Endothelial cell of umbilical vein (primary cell): ENCODE results near the gene CTSW. TPM values are rescaled to one million over a fixed set of nuclear protein-coding genes. Genes with fewer than 3 reads are reported as not detected.

Experiments used
- BruUV-seq: library from RNA; stranded (reverse); fragments of 400-500 nt; replicated peaks from 2 replicates; lab custom pipeline; 2021; lab: Mats Ljungman, UMichigan
- CTCF ChIA-PET: fragments of 300-600, 350-600 bp; sonication (Branson Sonifier 250); formaldehyde crosslinking; loops from one replicate; lab custom pipeline; 2021; ENCODE audit warnings: antibody characterized with exemption, inconsistent platforms; lab: Charles Lee
- POLR2A ChIA-PET: fragments of 300-600, 350-600 bp; sonication (Branson Sonifier 250); formaldehyde crosslinking; loops from one replicate; lab custom pipeline; 2021; ENCODE audit warnings: antibody characterized with exemption, inconsistent platforms; lab: Charles Lee
- DNase-seq: peaks from one replicate; pipeline ENCODE4 v3.0.0-alpha.2; 2011; ENCODE audit warnings: low read depth, low spot score
- FAIRE-seq: peaks from 2 replicates; lab custom pipeline; 2011; peaks lifted over from hg19 to GRCh38; lab: Jason Lieb, UNC
- H2AFZ ChIP-seq: 2 replicates; pipeline ENCODE4 v1.6.0; 2012; ENCODE audit warnings: low read depth, low read length, control low read depth, inconsistent platforms
- H3K27ac ChIP-seq: 2 replicates; pipeline ENCODE4 v1.5.1; 2011; ENCODE audit warnings: low read depth, mild to moderate bottlenecking, control low read depth, low read length, moderate library complexity; ENCODE audit not compliant: insufficient read depth
- H3K27me3 ChIP-seq, 2 experiments: 2 replicates each; pipeline versions ENCODE4 v1.6.0 to v1.6.1; 2011; ENCODE audit warnings: low read length in 2 of 2, mixed read lengths in 1 of 2; ENCODE audit not compliant: control insufficient read depth in 2 of 2, insufficient read depth in 2 of 2
- H3K36me3 ChIP-seq, 2 experiments: 2 replicates in 1 of 2; 3 replicates in 1 of 2; pipeline ENCODE4 v1.5.1; 2011; ENCODE audit warnings: low read length in 2 of 2, mild to moderate bottlenecking in 1 of 2, moderate library complexity in 1 of 2; ENCODE audit not compliant: control insufficient read depth in 2 of 2, insufficient read depth in 2 of 2; ENCODE audit errors: extremely low read depth in 1 of 2
- H3K4me1 ChIP-seq: 3 replicates; pipeline ENCODE4 v1.5.1; 2011; ENCODE audit warnings: mild to moderate bottlenecking, low read length; ENCODE audit not compliant: control insufficient read depth, insufficient read depth; ENCODE audit errors: extremely low read depth
- H3K4me2 ChIP-seq: 2 replicates; pipeline ENCODE4 v1.6.1; 2011; ENCODE audit warnings: low read length, control low read depth, mixed read lengths; ENCODE audit not compliant: insufficient read depth
- H3K4me3 ChIP-seq, 3 experiments: fragments of 200-600 bp in 1 of 3; sonication (generic), shearing (Covaris generic) in 1 of 3; replicated peaks in 1 of 3; 2 replicates each; pipeline ENCODE4 v1.5.1; 2011 to 2016; ENCODE audit warnings: control low read depth in 3 of 3, low read length in 3 of 3, mild to moderate bottlenecking in 2 of 3, inconsistent platforms in 1 of 3, low read depth in 1 of 3, moderate library complexity in 1 of 3; ENCODE audit not compliant: insufficient read depth in 1 of 3
- H3K79me2 ChIP-seq: 2 replicates; pipeline ENCODE4 v1.6.0; 2012; ENCODE audit warnings: low read length, inconsistent platforms; ENCODE audit not compliant: control insufficient read depth, insufficient read depth
- H3K9ac ChIP-seq: replicated peaks from 2 replicates; pipeline ENCODE3; 2011; ENCODE audit warnings: low read length, control low read depth; ENCODE audit not compliant: insufficient read depth; ENCODE audit errors: extremely low read depth
- H3K9me1 ChIP-seq: replicated peaks from 3 replicates; pipeline ENCODE4 v1.6.0; 2011; ENCODE audit warnings: mild to moderate bottlenecking, low read length; ENCODE audit not compliant: control insufficient read depth, insufficient read depth; ENCODE audit errors: extremely low read depth
- H3K9me3 ChIP-seq: replicated peaks from 2 replicates; pipeline ENCODE4 v1.5.1; 2012; ENCODE audit warnings: low read length, inconsistent platforms; ENCODE audit not compliant: control insufficient read depth, insufficient read depth
- H4K20me1 ChIP-seq: replicated peaks from 2 replicates; pipeline ENCODE3; 2011; ENCODE audit warnings: mild to moderate bottlenecking, low read length; ENCODE audit not compliant: control insufficient read depth, insufficient read depth; ENCODE audit errors: extremely low read depth
- EZH2 ChIP-seq: IDR thresholded peaks from 2 replicates; pipeline ENCODE4 v1.6.1; 2012; ENCODE audit warnings: borderline replicate concordance, low read depth, mild to moderate bottlenecking, moderate library complexity, low read length, inconsistent platforms; ENCODE audit not compliant: severe bottlenecking
- GATA2 ChIP-seq: IDR thresholded peaks from 2 replicates; pipeline ENCODE4 v1.7.0; 2011; ENCODE audit warnings: low read depth, mild to moderate bottlenecking, moderate library complexity, mixed read lengths, low read length; ENCODE audit not compliant: insufficient read length, insufficient read depth
- JUN ChIP-seq: IDR thresholded peaks from 2 replicates; pipeline ENCODE4 v1.6.1; 2011; ENCODE audit warnings: borderline replicate concordance, low read depth; ENCODE audit not compliant: insufficient read length, insufficient read depth
- MYC ChIP-seq: IDR thresholded peaks from one replicate; pipeline ENCODE4 v1.6.1; 2011; ENCODE audit warnings: mild to moderate bottlenecking, low read depth, low read length
- POLR2A ChIP-seq: IDR thresholded peaks from 2 replicates; pipeline ENCODE4 v1.6.1; 2012; ENCODE audit warnings: low read depth, mild to moderate bottlenecking, control low read depth, low read length
- POLR2AphosphoS5 ChIP-seq: IDR thresholded peaks from 2 replicates; pipeline ENCODE4 v1.6.1; 2012; ENCODE audit warnings: low read depth, mild to moderate bottlenecking, control low read depth, low read length, moderate library complexity; ENCODE audit not compliant: insufficient read depth
- dilution Hi-C: fragments of 300-500 bp; cut with MboI; formaldehyde crosslinking; loops from one replicate; pipeline ENCODE4 v1.15.0; 2019; ENCODE audit warnings: low sequenced_read_pairs; ENCODE audit not compliant: extremely low pct_ligation_motif_present
- intact Hi-C: fragments of 100-400 bp; cut with micrococcal nuclease; formaldehyde crosslinking; loops from one replicate; pipeline ENCODE4 v1.10.0; 2022
- polyA plus RNA-seq, 4 experiments: library from polyadenylated mRNA; depleted of rRNA in 3 of 4; stranded (reverse) in 3 of 4; unstranded in 1 of 4; fragments of >200 nt; gene quantifications; 2 replicates each; pipeline versions ENCODE4 v1.2.1 to v1.2.3, GENCODE V29; 2011 to 2012; ENCODE audit warnings: missing spikeins in 1 of 4
- total RNA-seq: library from RNA; stranded (reverse); gene quantifications from 2 replicates; pipeline ENCODE4 v1.2.3, GENCODE V29; 2021

CTSW gene
- total and polyA plus RNA-seq, 2 donors (not counting 3 experiments of a cell fraction or from before 2014, with no cell fraction given) = not detected

GRCh38 chr11:65896034-65896999 is 16.7 kb downstream of the CTSW start:
- H3K9me1 ChIP-seq = no peaks in the 10 kb centered on the region
- no peaks in the 10 kb centered on the region for H3K27me3 ChIP-seq
- TF ChIP-seq POLR2A (peak; percentile 3), MYC (no peak), POLR2AphosphoS5 (no peak), JUN (no peak), EZH2 (no peak), GATA2 (no peak)
- H3K79me2 ChIP-seq = peaks cover 81% of the 10 kb centered on the region
- peaks cover 5 to 8% of the 10 kb centered on the region in 2 experiments for H3K36me3 ChIP-seq
- peak overlapping the region; percentile 37 for H3K4me2 ChIP-seq
- H2AFZ ChIP-seq = no peak overlapping the region
- peaks cover 60% of the 10 kb centered on the region for H3K4me1 ChIP-seq
- dilution Hi-C loops = no loop called here
- H4K20me1 ChIP-seq = no peaks in the 10 kb centered on the region
- BruUV-seq = no TSS peak
- DNase-seq (no peak), FAIRE-seq (no peak)
- H3K27ac ChIP-seq = peak overlapping the region; percentile 27
- intact Hi-C loops = no loop called here
- no peak overlapping the region for H3K9ac ChIP-seq
- no peaks in the 10 kb centered on the region for H3K9me3 ChIP-seq
- no peak overlapping the region for H3K4me3 ChIP-seq
- ChIA-PET POLR2A (interaction anchor here (0.7 to 1.3 kb wide), 2 partner anchors 19 to 76 kb away, joined by 4 read pairs; no protein-coding TSS in a partner anchor), CTCF (interaction anchor here (0.8 to 6.2 kb wide), 2 partner anchors 6 to 20 kb away, joined by 3 to 69 read pairs; partner anchors contain the start of genes CCDC85B and FIBP)
